GM18499 (cell line): ENCODE results near the gene CXorf49B.
"Not testable (repeated sequence)": the region's sequence is repeated elsewhere in the genome, so short reads cannot be mapped to it uniquely, and the experiment has no call there.

Experiments
- ATAC-seq: cut with Tn5 transposase; IDR thresholded peaks from one replicate; pipeline ENCODE4 v1.9.1; 2021; ENCODE audit warnings: moderate number of reproducible peaks; ENCODE audit not compliant: insufficient read depth, unreplicated experiment

Gene CXorf49B

DNA sequence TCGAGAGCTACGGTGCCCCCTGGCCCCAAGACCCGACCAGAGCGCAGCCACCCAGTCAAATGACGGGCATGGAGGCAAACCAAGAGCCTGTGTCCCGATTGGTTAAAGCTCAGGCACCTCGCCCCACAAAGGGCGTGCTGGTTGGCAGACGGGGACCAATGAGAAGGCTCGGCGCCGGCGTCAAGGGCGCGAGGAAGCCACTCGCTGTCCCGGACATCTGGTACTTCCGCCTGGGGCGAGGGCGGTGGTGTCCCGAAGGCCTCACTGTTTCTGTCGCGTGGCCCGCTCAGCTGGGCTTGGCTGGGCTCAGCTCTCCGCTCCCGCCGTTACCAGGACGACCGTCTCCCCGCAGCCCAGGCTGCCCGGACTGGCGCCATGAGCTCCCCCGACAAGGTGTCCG, at the start of gene CXorf49B:
Gene CXorf49B, plus strand, starts transcription at position 301 of the 400 bp plus-strand sequence. Its CDS starts 75 bp downstream, at position 376.
- ATAC-seq = not testable (repeated sequence)

DNA sequence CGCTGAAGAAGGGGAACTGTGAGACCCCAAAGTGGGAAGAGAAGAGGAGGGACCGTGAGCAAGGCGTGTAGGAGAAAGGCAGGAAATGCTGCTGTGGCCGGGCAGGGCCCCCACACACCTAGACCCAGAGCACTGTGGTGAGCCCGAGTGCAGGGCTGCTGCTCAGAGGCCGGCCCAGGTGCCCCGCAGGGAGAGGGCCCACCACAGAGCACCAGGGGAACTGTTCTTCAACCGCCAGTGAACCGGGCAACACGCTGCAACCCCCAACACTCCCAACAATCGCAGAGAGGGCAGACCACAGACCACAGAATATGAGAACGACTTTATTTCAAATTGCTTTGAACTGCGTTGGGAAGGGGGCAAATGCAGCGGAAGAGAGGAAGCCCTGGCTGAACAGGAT, 49.1 kb upstream of the CXorf49B start:
- ATAC-seq = not testable (repeated sequence)

DNA sequence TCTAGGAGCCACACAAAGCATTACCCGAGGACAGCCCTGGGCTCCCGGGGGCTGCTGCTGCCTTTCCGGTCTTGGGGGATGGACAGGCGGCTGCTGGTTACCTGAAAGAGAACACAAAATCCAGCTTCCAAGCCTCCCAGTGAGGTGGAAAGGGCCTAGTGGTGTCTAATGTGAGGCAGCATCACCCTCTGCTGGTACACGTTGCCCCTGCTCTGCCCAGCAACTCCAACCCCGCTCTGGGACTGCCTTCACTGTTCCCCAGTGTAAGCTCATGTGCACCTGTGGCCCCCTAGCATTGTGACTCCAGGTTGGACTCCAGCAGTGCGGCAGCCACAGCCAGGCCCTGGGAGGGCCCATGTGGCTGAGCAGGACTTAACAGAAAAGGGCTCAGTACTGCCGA, 47.6 kb upstream of the CXorf49B start:
- ATAC-seq = not testable (repeated sequence)

DNA sequence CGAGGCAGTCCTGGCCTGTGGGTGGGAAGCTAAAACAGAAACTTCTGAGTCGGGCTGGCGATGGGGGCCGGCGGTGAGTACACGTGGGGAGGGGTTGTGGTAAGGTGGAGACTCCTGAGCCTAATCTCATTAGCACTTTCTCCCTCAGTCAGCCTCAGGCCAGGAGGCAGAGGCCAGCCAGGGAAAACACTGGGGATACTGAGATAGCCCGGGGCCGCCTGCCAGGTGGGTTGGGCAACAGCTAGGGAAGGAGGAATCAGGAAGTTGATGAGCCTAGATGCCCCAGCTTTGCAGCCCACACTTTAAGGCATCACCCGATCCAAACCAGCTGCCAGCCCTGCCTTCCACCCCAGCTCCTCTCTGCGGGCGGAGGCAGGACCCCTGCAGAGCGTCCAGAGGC, 46.8 kb upstream of the CXorf49B start:
- not testable (repeated sequence) for ATAC-seq

DNA sequence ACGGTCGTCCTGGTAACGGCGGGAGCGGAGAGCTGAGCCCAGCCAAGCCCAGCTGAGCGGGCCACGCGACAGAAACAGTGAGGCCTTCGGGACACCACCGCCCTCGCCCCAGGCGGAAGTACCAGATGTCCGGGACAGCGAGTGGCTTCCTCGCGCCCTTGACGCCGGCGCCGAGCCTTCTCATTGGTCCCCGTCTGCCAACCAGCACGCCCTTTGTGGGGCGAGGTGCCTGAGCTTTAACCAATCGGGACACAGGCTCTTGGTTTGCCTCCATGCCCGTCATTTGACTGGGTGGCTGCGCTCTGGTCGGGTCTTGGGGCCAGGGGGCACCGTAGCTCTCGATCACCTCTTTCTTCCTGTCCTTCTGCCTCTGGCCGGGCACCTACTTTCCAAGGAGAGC, 45.0 kb upstream of the CXorf49B start, which contains the start of gene CXorf49:
Gene CXorf49, minus strand, starts transcription at position 101 of the 400 bp plus-strand sequence. CDS start 134 bp downstream, outside the sequence.
- ATAC-seq = not testable (repeated sequence)

DNA sequence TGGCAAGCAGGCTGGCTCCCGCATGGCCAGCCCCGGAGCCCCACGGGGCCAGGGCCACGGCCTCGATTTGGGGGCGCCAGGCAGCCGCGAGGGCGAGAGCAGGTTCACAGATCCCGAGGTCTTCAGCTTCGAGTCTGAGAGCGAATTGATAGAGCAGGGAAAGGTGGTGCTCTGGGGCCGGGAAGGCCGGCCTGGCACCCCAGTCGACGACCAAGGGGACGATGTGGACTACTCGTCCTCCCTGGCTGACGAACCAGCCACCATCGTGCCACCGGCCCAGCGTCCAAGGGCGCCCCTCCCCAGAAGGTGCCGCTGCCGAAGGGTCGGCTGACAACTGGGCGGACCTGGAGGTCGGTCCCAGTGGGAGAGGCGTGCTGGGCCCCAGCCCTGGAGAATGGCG, 44.0 kb upstream of the CXorf49B start:
- not testable (repeated sequence) for ATAC-seq

DNA sequence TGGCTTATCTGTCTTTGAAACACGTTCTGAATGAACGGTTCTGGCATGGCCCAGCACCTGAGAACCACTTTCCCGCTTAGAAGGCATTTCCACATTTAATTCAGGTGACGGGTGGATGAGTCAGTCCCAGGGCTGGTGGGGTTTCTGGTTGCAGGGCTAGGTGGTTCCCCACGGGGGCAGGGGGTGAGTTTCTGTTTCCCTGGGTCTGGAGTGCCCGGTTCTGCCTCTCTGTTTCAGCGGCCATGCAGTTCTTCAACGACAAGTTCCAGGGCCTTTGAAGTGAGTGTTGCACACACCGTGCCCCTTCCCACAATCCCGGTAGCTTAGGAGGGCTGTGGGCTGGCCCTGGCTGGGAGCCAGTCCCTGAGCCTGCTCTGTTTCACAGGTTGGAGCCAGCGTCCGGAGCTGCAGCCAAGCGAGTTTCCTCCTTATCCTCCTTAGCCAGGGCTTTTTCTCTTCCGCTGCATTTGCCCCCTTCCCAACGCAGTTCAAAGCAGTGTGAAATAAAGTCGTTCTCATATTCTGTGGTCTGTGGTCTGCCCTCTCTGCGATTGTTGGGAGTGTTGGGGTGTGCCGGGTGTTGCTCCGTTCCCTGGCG, 42.8 kb upstream of the CXorf49B start:
- ATAC-seq = not testable (repeated sequence)

DNA sequence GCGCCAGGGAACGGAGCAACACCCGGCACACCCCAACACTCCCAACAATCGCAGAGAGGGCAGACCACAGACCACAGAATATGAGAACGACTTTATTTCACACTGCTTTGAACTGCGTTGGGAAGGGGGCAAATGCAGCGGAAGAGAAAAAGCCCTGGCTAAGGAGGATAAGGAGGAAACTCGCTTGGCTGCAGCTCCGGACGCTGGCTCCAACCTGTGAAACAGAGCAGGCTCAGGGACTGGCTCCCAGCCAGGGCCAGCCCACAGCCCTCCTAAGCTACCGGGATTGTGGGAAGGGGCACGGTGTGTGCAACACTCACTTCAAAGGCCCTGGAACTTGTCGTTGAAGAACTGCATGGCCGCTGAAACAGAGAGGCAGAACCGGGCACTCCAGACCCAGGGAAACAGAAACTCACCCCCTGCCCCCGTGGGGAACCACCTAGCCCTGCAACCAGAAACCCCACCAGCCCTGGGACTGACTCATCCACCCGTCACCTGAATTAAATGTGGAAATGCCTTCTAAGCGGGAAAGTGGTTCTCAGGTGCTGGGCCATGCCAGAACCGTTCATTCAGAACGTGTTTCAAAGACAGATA, 2.4 kb upstream of the CXorf49B start:
- ATAC-seq = not testable (repeated sequence)

DNA sequence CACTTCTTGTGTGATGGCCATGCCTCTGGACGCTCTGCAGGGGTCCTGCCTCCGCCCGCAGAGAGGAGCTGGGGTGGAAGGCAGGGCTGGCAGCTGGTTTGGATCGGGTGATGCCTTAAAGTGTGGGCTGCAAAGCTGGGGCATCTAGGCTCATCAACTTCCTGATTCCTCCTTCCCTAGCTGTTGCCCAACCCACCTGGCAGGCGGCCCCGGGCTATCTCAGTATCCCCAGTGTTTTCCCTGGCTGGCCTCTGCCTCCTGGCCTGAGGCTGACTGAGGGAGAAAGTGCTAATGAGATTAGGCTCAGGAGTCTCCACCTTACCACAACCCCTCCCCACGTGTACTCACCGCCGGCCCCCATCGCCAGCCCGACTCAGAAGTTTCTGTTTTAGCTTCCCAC, 1.7 kb downstream of the CXorf49B start:
- ATAC-seq = not testable (repeated sequence)

DNA sequence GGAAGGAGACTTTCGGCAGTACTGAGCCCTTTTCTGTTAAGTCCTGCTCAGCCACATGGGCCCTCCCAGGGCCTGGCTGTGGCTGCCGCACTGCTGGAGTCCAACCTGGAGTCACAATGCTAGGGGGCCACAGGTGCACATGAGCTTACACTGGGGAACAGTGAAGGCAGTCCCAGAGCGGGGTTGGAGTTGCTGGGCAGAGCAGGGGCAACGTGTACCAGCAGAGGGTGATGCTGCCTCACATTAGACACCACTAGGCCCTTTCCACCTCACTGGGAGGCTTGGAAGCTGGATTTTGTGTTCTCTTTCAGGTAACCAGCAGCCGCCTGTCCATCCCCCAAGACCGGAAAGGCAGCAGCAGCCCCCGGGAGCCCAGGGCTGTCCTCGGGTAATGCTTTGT, 2.5 kb downstream of the CXorf49B start:
- not testable (repeated sequence) for ATAC-seq

DNA sequence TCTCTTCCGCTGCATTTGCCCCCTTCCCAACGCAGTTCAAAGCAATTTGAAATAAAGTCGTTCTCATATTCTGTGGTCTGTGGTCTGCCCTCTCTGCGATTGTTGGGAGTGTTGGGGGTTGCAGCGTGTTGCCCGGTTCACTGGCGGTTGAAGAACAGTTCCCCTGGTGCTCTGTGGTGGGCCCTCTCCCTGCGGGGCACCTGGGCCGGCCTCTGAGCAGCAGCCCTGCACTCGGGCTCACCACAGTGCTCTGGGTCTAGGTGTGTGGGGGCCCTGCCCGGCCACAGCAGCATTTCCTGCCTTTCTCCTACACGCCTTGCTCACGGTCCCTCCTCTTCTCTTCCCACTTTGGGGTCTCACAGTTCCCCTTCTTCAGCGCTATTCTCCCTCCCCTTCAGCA, 4.0 kb downstream of the CXorf49B start:
- ATAC-seq = not testable (repeated sequence)

DNA sequence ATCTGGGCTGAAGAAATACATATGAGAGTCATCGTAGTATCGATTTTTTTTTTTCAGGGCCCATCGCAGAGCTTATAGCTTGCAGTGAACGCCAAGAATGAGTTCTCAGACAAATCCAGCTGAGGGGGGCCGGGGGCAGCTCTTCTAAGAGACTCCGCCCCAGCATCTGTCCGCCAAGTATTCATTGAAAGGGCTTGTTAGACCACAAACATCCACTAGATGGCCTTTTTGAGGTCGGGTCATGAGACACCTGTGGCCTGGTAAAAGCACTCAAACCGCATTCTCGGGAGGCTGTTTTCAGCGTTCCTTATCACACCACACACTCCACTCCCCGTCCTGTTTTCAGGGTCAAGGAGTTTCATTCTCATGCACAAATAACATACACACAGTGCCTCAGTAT, 15.2 kb downstream of the CXorf49B start:
- not testable (repeated sequence) for ATAC-seq

DNA sequence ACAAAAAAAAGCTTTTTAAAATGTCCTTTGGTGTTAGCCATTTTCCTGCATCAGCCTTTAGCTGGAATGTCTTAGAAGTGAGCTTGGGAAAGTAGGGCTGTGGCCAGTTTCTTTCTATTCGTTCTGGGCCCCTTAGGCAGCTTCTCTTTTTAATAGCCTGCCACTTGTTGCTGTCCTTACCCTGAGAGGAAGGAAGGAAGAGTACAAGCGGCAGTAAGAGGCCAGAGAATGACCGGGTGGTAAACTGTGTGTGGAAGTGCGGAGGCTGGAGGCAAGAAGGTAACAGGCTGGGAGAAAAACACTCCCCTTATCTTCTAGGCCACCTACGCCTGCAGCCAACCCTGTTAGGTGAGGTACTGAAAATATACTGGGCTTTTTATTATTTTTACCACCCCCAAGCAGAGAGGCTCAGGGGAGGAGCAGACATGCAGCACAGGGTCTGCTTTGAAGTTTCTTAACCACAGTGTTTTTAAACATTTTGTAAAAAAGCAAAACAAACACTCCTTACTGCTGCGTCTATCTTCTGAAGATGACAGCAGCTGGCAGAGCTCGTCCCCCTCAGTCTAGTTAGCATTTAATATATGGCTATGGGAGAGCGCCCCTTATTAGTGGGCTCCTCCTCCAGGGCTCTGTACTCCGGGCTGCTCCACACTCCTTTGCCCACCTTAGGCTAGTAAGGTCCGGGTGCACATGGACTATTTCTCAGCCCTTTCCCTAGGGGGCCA, 19.2 kb downstream of the CXorf49B start:
- not testable (repeated sequence) for ATAC-seq

DNA sequence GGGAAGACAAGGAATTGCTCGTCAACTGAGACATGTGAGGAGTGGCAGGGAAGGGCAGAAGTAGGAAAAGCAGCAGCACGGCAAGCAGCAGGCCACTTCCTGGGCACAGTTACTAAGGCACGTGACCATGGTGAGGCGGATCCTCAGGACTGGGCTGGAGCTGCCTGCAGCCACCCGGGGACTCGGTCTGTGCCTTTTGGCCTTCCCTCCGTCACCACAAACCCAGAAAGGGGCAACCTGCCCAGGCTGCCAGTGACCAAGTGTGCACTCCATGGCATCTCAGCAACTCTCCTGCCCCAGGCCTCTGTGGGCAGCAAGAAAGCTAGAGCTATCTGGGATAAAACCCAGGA, 19.8 kb downstream of the CXorf49B start:
- not testable (repeated sequence) for ATAC-seq

DNA sequence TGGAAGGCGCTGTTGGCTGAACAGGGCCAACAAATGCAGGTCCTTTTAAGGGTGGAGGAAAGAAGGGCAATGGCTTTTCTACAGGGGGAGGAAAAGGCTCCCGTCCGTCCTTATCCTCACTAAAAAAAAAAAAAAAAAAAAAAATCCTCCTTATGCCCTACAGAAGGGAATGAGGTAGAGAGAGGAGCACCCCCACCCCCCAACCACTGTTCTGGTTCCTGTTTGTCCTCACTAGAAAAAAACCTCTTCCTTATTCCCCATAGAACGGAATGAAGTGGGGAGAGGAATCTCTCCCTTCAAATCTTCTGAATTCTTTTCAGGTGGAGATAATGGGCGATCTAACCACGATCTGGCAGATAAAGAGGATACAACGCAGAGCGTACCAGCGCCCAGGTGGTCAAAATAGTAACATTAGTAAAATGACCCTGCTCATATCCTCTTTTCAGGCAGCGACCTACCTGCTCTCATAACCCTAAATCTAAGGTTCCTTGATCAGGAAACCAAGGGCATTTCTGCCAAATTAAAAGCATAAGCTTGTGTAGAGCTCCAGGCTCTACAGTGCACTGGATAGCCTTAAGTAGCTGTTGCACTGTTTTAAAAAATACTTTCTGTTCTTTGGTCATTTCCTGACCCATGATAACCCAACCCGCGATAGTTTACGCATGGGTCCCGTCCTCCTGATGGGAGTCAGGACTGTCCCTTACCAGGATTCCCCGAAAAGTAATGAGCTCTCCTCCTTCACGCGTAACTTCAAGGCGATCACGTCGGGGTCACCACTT, 20.6 kb downstream of the CXorf49B start:
- peak; percentile 10 for ATAC-seq

DNA sequence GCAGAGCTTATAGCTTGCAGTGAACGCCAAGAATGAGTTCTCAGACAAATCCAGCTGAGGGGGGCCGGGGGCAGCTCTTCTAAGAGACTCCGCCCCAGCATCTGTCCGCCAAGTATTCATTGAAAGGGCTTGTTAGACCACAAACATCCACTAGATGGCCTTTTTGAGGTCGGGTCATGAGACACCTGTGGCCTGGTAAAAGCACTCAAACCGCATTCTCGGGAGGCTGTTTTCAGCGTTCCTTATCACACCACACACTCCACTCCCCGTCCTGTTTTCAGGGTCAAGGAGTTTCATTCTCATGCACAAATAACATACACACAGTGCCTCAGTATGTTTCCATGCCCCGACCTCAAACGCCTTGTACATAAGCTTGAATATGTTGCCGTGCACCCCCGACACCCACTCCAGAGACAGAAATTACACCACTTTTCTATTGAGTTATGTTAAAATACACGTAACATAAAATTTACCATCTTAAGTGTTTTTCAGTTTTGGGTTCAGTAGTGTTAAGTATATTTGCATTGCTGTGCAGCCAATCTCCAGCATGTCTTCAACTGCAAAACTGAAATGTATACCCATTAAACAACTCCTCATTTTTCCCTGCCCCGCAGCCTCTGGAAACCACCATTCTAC, 21.3 kb downstream of the CXorf49B start:
- ATAC-seq = peak; percentile 61

DNA sequence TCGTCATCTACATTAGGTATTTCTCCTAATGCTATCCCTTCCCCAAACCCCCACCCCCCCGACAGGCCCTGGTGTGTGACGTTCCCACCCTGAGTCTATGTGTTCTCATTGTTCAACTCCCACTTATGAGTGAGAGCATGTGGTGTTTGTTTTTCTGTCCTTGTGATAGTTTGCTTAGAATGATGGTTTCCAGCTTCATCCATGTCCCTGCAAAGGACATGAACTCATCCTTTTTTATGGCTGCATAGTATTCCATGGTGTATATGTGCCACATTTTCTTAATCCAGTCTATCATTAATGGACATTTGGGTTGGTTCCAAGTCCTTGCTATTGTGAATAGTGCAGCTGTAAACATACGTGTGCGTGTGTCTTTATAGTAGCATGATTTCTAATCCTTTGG, 43.3 kb downstream of the CXorf49B start:
- not testable (repeated sequence) for ATAC-seq

DNA sequence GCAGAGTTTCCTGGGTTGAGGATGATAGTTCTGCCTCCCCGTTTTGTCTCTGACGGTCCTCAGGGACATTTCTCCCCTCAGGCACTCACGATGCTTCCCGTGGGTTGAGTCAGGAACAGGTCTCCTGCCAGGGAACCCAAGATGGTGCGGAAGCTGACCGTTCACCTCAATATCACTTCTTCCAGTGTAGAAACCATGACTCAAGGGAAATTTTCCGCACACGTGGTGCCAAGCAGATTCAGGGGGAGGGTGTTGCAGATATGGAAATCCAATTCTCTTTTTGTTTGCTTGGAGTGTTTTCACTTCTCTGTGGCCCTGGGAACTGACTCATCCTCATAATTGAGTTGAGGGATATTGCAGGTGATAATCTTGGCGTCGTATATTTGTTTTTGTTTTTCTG, 46.7 kb downstream of the CXorf49B start:
- no peak for ATAC-seq

DNA sequence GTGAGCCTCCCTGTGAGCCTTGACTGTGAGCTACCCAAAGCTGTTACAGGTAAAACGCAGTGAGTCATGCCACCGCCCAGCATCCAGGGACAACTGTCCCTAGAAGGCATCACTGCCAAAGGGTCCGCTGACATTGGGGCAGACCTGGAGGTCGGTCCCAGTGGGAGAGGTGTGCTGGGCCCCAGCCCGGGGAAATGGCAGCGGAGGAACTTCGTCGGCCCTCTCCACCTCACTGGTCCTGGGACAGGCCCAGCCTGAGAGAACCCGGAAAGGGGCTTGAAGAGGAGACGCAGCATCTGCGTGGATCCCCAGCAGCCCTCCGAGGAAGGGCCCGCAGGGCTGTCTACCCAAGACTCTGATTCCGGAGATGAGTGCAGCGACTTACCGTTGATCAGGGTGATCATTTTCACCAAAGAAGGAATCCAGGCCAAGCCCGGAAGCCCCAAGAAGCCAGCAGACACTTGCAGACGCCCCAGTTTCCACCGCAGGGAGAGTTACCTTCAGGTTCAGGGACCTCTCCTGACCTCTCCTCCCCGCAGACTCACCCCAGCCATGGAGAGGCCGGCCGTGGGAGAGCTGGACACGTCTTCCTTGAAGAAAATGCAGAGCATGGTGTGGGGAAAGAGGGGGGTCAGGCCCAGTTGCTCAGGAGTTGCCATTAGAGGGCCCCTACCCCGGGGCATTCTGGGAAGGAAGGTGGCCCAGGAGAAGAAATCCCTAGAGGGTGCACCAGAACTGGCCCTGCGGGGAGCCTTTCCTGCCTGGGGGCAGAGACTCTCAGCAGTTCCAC, 51.2 kb downstream of the CXorf49B start:
- ATAC-seq = no peak
